HCT116 (cell line): ENCODE results near the gene ESRRA. TPM values are rescaled to one million over a fixed set of nuclear protein-coding genes. Genes with fewer than 3 reads are reported as not detected.

Experiments
- ATAC-seq: fragments of 200-7000 bp; cut with Tn5 transposase; 2 replicates; pipeline ENCODE4 v1.9.1; 2020; ENCODE audit warnings: mild to moderate bottlenecking, moderate library complexity
- BruUV-seq: library from RNA; stranded (reverse); fragments of 400-500 nt; replicated peaks from 2 replicates; lab custom pipeline; 2021; lab: Mats Ljungman, UMichigan
- CTCF ChIA-PET: fragments of 300-600 bp; sonication (Branson Sonifier 250); formaldehyde crosslinking; loops from one replicate; lab custom pipeline; 2021; ENCODE audit warnings: antibody characterized with exemption; lab: Charles Lee
- POLR2A ChIA-PET: fragments of 300-600, 350-600 bp; sonication (Branson Sonifier 250); formaldehyde crosslinking; loops from one replicate; lab custom pipeline; 2021; ENCODE audit warnings: antibody characterized with exemption; lab: Charles Lee
- RAD21 ChIA-PET, 2 experiments: fragments of 300-600 bp; sonication (Branson Sonifier 250); formaldehyde crosslinking; loops; one replicate each; lab custom pipeline; 2023; ENCODE audit warnings: low total read pairs in 2 of 2; ENCODE audit not compliant: uncharacterized antibody in 2 of 2, unreplicated experiment in 2 of 2, low non-redundant PET in 1 of 2; lab: Charles Lee
- DNase-seq: peaks from one replicate; pipeline ENCODE4 v3.0.0-alpha.2; 2010; ENCODE audit warnings: low read depth, low spot score
- H2AFZ ChIP-seq: fragments of 200-600 bp; shearing (Covaris generic), sonication (generic); 2 replicates; pipeline ENCODE4 v1.6.1; 2017; ENCODE audit warnings: low read depth, mixed run types, mixed read lengths, antibody characterized with exemption, low read length; ENCODE audit not compliant: poor library complexity, severe bottlenecking
- H3K27ac ChIP-seq: 2 replicates; pipeline ENCODE4 v1.5.1; 2012; ENCODE audit warnings: low read depth, low read length
- H3K27me3 ChIP-seq: fragments of 200-600 bp; sonication (generic); 2 replicates; pipeline ENCODE4 v1.6.1; 2016; ENCODE audit warnings: mixed run types, low read length, mixed read lengths; ENCODE audit not compliant: insufficient read depth
- H3K36me3 ChIP-seq, 2 experiments: fragments of 200-500 bp in 1 of 2; fragments of 200-600 bp in 1 of 2; sonication (Bioruptor generic) in 1 of 2; sonication (generic) in 1 of 2; 2 replicates each; pipeline versions ENCODE4 v1.5.1 to v1.6.1; 2014 to 2016; ENCODE audit warnings: low read length in 2 of 2, inconsistent platforms in 1 of 2, mixed read lengths in 1 of 2, mixed run types in 1 of 2; ENCODE audit not compliant: insufficient read depth in 2 of 2, control insufficient read depth in 1 of 2
- H3K4me1 ChIP-seq, 2 experiments: fragments of 200-600 bp in 1 of 2; sonication (generic) in 1 of 2; 2 replicates each; pipeline versions ENCODE4 v1.5.1 to v1.6.1; 2012 to 2017; ENCODE audit warnings: low read length in 2 of 2, inconsistent platforms in 1 of 2, mild to moderate bottlenecking in 1 of 2, mixed read lengths in 1 of 2, mixed run types in 1 of 2, moderate library complexity in 1 of 2; ENCODE audit not compliant: insufficient read depth in 2 of 2, control insufficient read depth in 1 of 2
- H3K4me2 ChIP-seq: fragments of 200-600 bp; sonication (generic); 2 replicates; pipeline ENCODE4 v1.6.1; 2017; ENCODE audit warnings: mixed run types, low read length, mixed read lengths
- H3K4me3 ChIP-seq, 2 experiments: fragments of 200-600 bp in 1 of 2; sonication (generic) in 1 of 2; replicated peaks in 1 of 2; 2 replicates each; pipeline ENCODE4 v1.5.1; 2011 to 2016; ENCODE audit warnings: low read length in 2 of 2, control low read depth in 1 of 2, low read depth in 1 of 2, mild to moderate bottlenecking in 1 of 2, mixed read lengths in 1 of 2, mixed run types in 1 of 2
- H3K79me2 ChIP-seq: fragments of 200-600 bp; sonication (generic); 2 replicates; pipeline ENCODE4 v1.6.1; 2017; ENCODE audit warnings: mild to moderate bottlenecking, mixed run types, low read length, moderate library complexity, mixed read lengths; ENCODE audit not compliant: insufficient read depth
- H3K9ac ChIP-seq: fragments of 200-600 bp; sonication (generic); 2 replicates; pipeline ENCODE4 v1.6.1; 2016; ENCODE audit warnings: low read length, mixed read lengths
- H3K9me2 ChIP-seq: fragments of 200-600 bp; sonication (generic), shearing (Covaris generic); 2 replicates; pipeline ENCODE4 v1.6.1; 2017; ENCODE audit warnings: mixed run types, mild to moderate bottlenecking, moderate library complexity; ENCODE audit not compliant: insufficient read depth
- H3K9me3 ChIP-seq, 2 experiments: fragments of 200-500 bp in 1 of 2; fragments of 200-600 bp in 1 of 2; sonication (Bioruptor generic) in 1 of 2; sonication (generic) in 1 of 2; 2 replicates each; pipeline ENCODE4 v1.6.1; 2014 to 2017; ENCODE audit warnings: low read length in 2 of 2, mixed read lengths in 2 of 2, inconsistent platforms in 1 of 2, low read depth in 1 of 2, mild to moderate bottlenecking in 1 of 2, mixed run types in 1 of 2, moderate library complexity in 1 of 2; ENCODE audit not compliant: control insufficient read depth in 1 of 2, insufficient read depth in 1 of 2
- H4K20me1 ChIP-seq: fragments of 200-600 bp; sonication (generic), shearing (Covaris generic); 2 replicates; pipeline ENCODE4 v1.6.1; 2017; ENCODE audit warnings: mixed run types, mild to moderate bottlenecking, moderate library complexity; ENCODE audit not compliant: insufficient read depth
- ATF3 ChIP-seq: IDR thresholded peaks from 2 replicates; pipeline ENCODE4 v1.6.1; 2012
- CBX3 ChIP-seq: IDR thresholded peaks from 2 replicates; pipeline ENCODE4 v1.6.1; 2012; ENCODE audit warnings: low read depth
- CEBPB ChIP-seq: IDR thresholded peaks from 2 replicates; pipeline ENCODE4 v1.6.1; 2012; ENCODE audit warnings: low read depth
- CTCF ChIP-seq, 3 experiments: fragments of 200-600 bp in 1 of 3; sonication (generic) in 1 of 3; IDR thresholded peaks in 2 of 3; conservative IDR thresholded peaks in 1 of 3; 2 replicates each; pipeline ENCODE4 v1.5.1; 2012 to 2017; ENCODE audit warnings: low read depth in 2 of 3, low read length in 2 of 3, antibody characterized with exemption in 1 of 3, borderline replicate concordance in 1 of 3, control low read depth in 1 of 3, mild to moderate bottlenecking in 1 of 3, mixed read lengths in 1 of 3, mixed run types in 1 of 3, moderate library complexity in 1 of 3; ENCODE audit not compliant: insufficient read depth in 1 of 3
- EGR1 ChIP-seq: IDR thresholded peaks from 2 replicates; pipeline ENCODE4 v1.6.1; 2012; ENCODE audit warnings: low read depth
- ELF1 ChIP-seq: IDR thresholded peaks from 2 replicates; pipeline ENCODE4 v1.6.1; 2012; ENCODE audit warnings: low read depth, borderline replicate concordance
- EZH2 ChIP-seq: fragments of 200-600 bp; sonication (generic); IDR thresholded peaks from 2 replicates; pipeline ENCODE4 v1.6.1; 2017; ENCODE audit warnings: antibody characterized with exemption, mixed run types
- FOSL1 ChIP-seq: IDR thresholded peaks from 2 replicates; pipeline ENCODE4 v1.6.1; 2012; ENCODE audit warnings: low read depth
- JUND ChIP-seq: IDR thresholded peaks from 2 replicates; pipeline ENCODE4 v1.6.1; 2012
- MAX ChIP-seq: IDR thresholded peaks from 2 replicates; pipeline ENCODE4 v1.6.1; 2012
- POLR2A ChIP-seq: IDR thresholded peaks from 2 replicates; pipeline ENCODE4 v1.7.0; 2011; ENCODE audit warnings: borderline replicate concordance; ENCODE audit not compliant: insufficient read depth, insufficient read length; ENCODE audit errors: extremely low read depth
- RAD21 ChIP-seq: IDR thresholded peaks from 2 replicates; pipeline ENCODE4 v1.6.1; 2012; ENCODE audit warnings: low read depth, mild to moderate bottlenecking
- SIN3A ChIP-seq: IDR thresholded peaks from 2 replicates; pipeline ENCODE4 v1.6.1; 2012; ENCODE audit warnings: low read depth
- SP1 ChIP-seq: IDR thresholded peaks from 2 replicates; pipeline ENCODE4 v1.6.1; 2012; ENCODE audit warnings: low read depth
- TCF7L2 ChIP-seq: IDR thresholded peaks from 2 replicates; pipeline ENCODE4 v1.7.0; 2011; ENCODE audit warnings: borderline replicate concordance, inconsistent platforms; ENCODE audit not compliant: insufficient read depth, insufficient read length; ENCODE audit errors: extremely low read depth
- YY1 ChIP-seq: IDR thresholded peaks from 2 replicates; pipeline ENCODE4 v1.6.1; 2011; ENCODE audit warnings: low read length, low read depth, moderate library complexity, mild to moderate bottlenecking; ENCODE audit not compliant: insufficient replicate concordance; ENCODE audit errors: extremely low read depth
- ZFX ChIP-seq: fragments of 450-650 bp; IDR thresholded peaks from 2 replicates; pipeline ENCODE4 v1.6.1; 2017
- ZNF274 ChIP-seq: fragments of 200-500 bp; sonication (Bioruptor generic); IDR thresholded peaks from 2 replicates; pipeline ENCODE4 v1.6.1; 2014; ENCODE audit warnings: mild to moderate bottlenecking, low read depth, low read length, inconsistent platforms
- intact Hi-C: fragments of 100-400 bp; cut with micrococcal nuclease; formaldehyde crosslinking; loops from 2 replicates; pipeline ENCODE4 v1.10.0; 2022
- total RNA-seq: library from RNA; stranded (reverse); gene quantifications from one replicate; pipeline ENCODE4 v1.2.1, GENCODE V29; 2021; ENCODE audit not compliant: unreplicated experiment

Gene ESRRA
- total RNA-seq, 1 experiment from 2014 or later = 62.7 TPM

- Histone ChIP-seq H3K27me3 (no peaks in the 10 kb centered on the region), H4K20me1 (no peaks in the 10 kb centered on the region), H3K4me3 (no peak overlapping the region), H3K9ac (no peak overlapping the region), H3K36me3 (no peaks in the 10 kb centered on the region), H3K4me1 (peaks cover 0 to 18% of the 10 kb centered on the region in 2 experiments; a peak in 2 of 4 replicates), H3K9me2 (no peaks in the 10 kb centered on the region), H2AFZ (no peak overlapping the region), H3K79me2 (no peaks in the 10 kb centered on the region), H3K4me2 (peak overlapping the region; percentile 17; the same call in 1 of the 2 replicates), H3K9me3 (no peaks in the 10 kb centered on the region), H3K27ac (no peak overlapping the region)
- RAD21 ChIA-PET = no interaction called here
- DNase-seq = no peak
- CTCF ChIA-PET = interaction anchor here (1.1 kb wide), 1 partner anchor 8 kb away, joined by 3 read pairs; no protein-coding TSS in a partner anchor
- no peak for TF ChIP-seq CEBPB
- intact Hi-C loops = no loop called here
- no peak for ATAC-seq
- no TSS peak for BruUV-seq
- POLR2A ChIA-PET = no interaction called here
These were observed 9.1 kb upstream of the ESRRA start for GRCh38 chr11:64296236-64296635.

- no peaks in the 10 kb centered on the region for H3K9me3 ChIP-seq
- H4K20me1 ChIP-seq = no peaks in the 10 kb centered on the region
- intact Hi-C loops = no loop called here
- H3K4me2 ChIP-seq = no peak overlapping the region
- no peaks in the 10 kb centered on the region for H3K27me3 ChIP-seq
- no peaks in the 10 kb centered on the region for H3K9me2 ChIP-seq
- ChIA-PET POLR2A (no interaction called here), RAD21 (no interaction called here), CTCF (interaction anchor here (1.1 kb wide), 1 partner anchor 8 kb away, joined by 3 read pairs; no protein-coding TSS in a partner anchor)
- no peak overlapping the region for H3K27ac ChIP-seq
- ATAC-seq = no peak
- no peak overlapping the region for H2AFZ ChIP-seq
- no peak overlapping the region for H3K9ac ChIP-seq
- DNase-seq = no peak
- H3K4me1 ChIP-seq = peaks cover 0 to 26% of the 10 kb centered on the region in 2 experiments; a peak in 2 of 4 replicates
- BruUV-seq = no TSS peak
- no peaks in the 10 kb centered on the region for H3K36me3 ChIP-seq
- no peaks in the 10 kb centered on the region for H3K79me2 ChIP-seq
- H3K4me3 ChIP-seq = no peak overlapping the region
- TF ChIP-seq POLR2A (no peak), TCF7L2 (no peak), RAD21 (no peak), CBX3 (no peak), SP1 (no peak), ATF3 (no peak), EGR1 (no peak), ZFX (no peak), EZH2 (no peak), CTCF (IDR thresholded peaks at IDR 0.05 in 2 of 3, conservative IDR thresholded peaks at IDR 0.05 in 1 of 3; ENCODE audit: borderline replicate concordance in 1 of 3, insufficient read depth in 1 of 3, low read depth in 2 of 3, low read length in 2 of 3) (no peak), CEBPB (no peak), SIN3A (no peak), ZNF274 (no peak), FOSL1 (no peak), JUND (no peak), ELF1 (no peak), MAX (no peak), YY1 (no peak)
These were observed 8.3 kb upstream of the ESRRA start for GRCh38 chr11:64296830-64297698.
